Glutamatergic neuron (in vitro differentiated cells): ENCODE results near the gene SMG6. TPM values are rescaled to one million over a fixed set of nuclear protein-coding genes. Genes with fewer than 3 reads are reported as not detected.

Experiments
- DNase-seq: peaks from one replicate; pipeline ENCODE4 v3.0.0; 2022
- H3K27ac Mint-ChIP-seq: one replicate; pipeline ENCODE4 v1.8.0; 2020; ENCODE audit warnings: mild to moderate bottlenecking, mixed read lengths, inconsistent platforms; ENCODE audit not compliant: unreplicated experiment
- H3K27me3 Mint-ChIP-seq: one replicate; pipeline ENCODE4 v1.8.0; 2020; ENCODE audit warnings: mild to moderate bottlenecking, moderate library complexity, mixed read lengths, inconsistent platforms; ENCODE audit not compliant: unreplicated experiment
- H3K36me3 Mint-ChIP-seq: one replicate; pipeline ENCODE4 v1.8.0; 2020; ENCODE audit warnings: mild to moderate bottlenecking, mixed read lengths, inconsistent platforms; ENCODE audit not compliant: unreplicated experiment
- H3K4me1 Mint-ChIP-seq: one replicate; pipeline ENCODE4 v1.8.0; 2020; ENCODE audit warnings: mild to moderate bottlenecking, low read depth, mixed read lengths, inconsistent platforms; ENCODE audit not compliant: unreplicated experiment
- H3K4me3 Mint-ChIP-seq: one replicate; pipeline ENCODE4 v1.8.0; 2020; ENCODE audit warnings: mild to moderate bottlenecking, mixed read lengths, inconsistent platforms; ENCODE audit not compliant: unreplicated experiment
- H3K9me3 Mint-ChIP-seq: one replicate; pipeline ENCODE4 v1.8.0; 2020; ENCODE audit warnings: mild to moderate bottlenecking, moderate library complexity, mixed read lengths, inconsistent platforms; ENCODE audit not compliant: unreplicated experiment
- CTCF ChIP-seq: fragments of 200-600 bp; sonication (generic); IDR thresholded peaks from one replicate; pipeline ENCODE4 v1.5.0; 2021; ENCODE audit not compliant: partially characterized antibody, unreplicated experiment
- total RNA-seq: library from RNA; stranded (reverse); fragmentation: NEBNext Ultra II Directional; extraction: Animal tissue kit (Norgen Biotek cat#: 25700); gene quantifications from one replicate; pipeline ENCODE4 v1.2.1, GENCODE V29; 2021; ENCODE audit not compliant: unreplicated experiment

The SMG6 gene
- total RNA-seq, 1 donor from 2014 or later, result 42.7 TPM

- no peak for DNase-seq
- peaks cover 35% of the 10 kb centered on the region for H3K4me1 Mint-ChIP-seq
- H3K36me3 Mint-ChIP-seq, result peaks cover 5% of the 10 kb centered on the region
- peaks cover 17% of the 10 kb centered on the region for H3K27me3 Mint-ChIP-seq
- TF ChIP-seq CTCF, result no peak
- H3K9me3 Mint-ChIP-seq, result peaks cover 11% of the 10 kb centered on the region
- peak overlapping the region; percentile 91 for H3K27ac Mint-ChIP-seq
- no peak overlapping the region for H3K4me3 Mint-ChIP-seq
Observed at GRCh38 chr17:2075336-2076086, 228.1 kb downstream of the SMG6 start.

- peaks cover 39% of the 10 kb centered on the region for H3K4me1 Mint-ChIP-seq
- TF ChIP-seq CTCF, result no peak
- no peak for DNase-seq
- peaks cover 5% of the 10 kb centered on the region for H3K36me3 Mint-ChIP-seq
- no peak overlapping the region for H3K4me3 Mint-ChIP-seq
- H3K27me3 Mint-ChIP-seq, result peaks cover 17% of the 10 kb centered on the region
- H3K27ac Mint-ChIP-seq, result no peak overlapping the region
- peaks cover 13% of the 10 kb centered on the region for H3K9me3 Mint-ChIP-seq
Observed at GRCh38 chr17:2074919-2075318, 228.7 kb downstream of the SMG6 start.

GRCh38 chr17:2071455-2072281 is 231.9 kb downstream of the SMG6 start:
- no peak for TF ChIP-seq CTCF
- Mint-ChIP-seq H3K4me3 (no peak overlapping the region), H3K36me3 (no peaks in the 10 kb centered on the region), H3K4me1 (peaks cover 43% of the 10 kb centered on the region), H3K9me3 (peaks cover 15% of the 10 kb centered on the region), H3K27ac (peak overlapping the region; percentile 53), H3K27me3 (peaks cover 25% of the 10 kb centered on the region)
- no peak for DNase-seq

DNA sequence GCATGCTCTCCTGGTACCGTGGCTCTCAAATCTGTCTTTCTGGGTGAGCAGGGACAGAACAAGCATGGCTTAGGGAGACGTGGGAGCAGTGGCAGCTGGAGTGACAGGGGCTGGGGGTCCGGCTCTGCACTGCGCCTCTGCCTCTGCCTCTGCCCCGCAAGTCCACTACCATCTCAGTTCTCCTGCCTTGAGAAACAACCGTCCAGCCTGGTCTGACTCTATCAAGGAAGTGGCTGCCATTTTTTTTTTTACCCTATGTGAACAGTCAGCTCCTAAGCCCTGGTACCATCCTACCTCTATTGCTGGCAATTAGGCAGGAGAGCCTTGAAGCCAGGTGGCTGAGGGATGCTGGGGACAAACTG is 232.6 kb downstream of the SMG6 start:
- H3K36me3 Mint-ChIP-seq, result no peaks in the 10 kb centered on the region
- peak overlapping the region; percentile 44 for H3K27ac Mint-ChIP-seq

More for the DNA sequence above, 232.6 kb downstream of the SMG6 start:
- peak overlapping the region; percentile 30 for H3K4me3 Mint-ChIP-seq
- no peak for DNase-seq
- peaks cover 26% of the 10 kb centered on the region for H3K27me3 Mint-ChIP-seq
- peaks cover 11% of the 10 kb centered on the region for H3K9me3 Mint-ChIP-seq
- peaks cover 41% of the 10 kb centered on the region for H3K4me1 Mint-ChIP-seq
- no peak for TF ChIP-seq CTCF
